Lung (tissue), 12 donors: ENCODE results near the gene MAD2L1BP. TPM values are rescaled to one million over a fixed set of nuclear protein-coding genes. Genes with fewer than 3 reads are reported as not detected.

ENCODE experiments used
- ATAC-seq: fragments of 200-7000 bp; cut with Tn5 transposase; one replicate; pipeline ENCODE4 v1.9.1; 2020; ENCODE audit warnings: moderate number of reproducible peaks; ENCODE audit not compliant: insufficient read depth, low FRiP score
- DNase-seq, 3 donors: peaks; one replicate each; pipeline ENCODE4 v3.0.0-alpha.2; 2013 to 2017
- H3K27ac ChIP-seq, 2 donors: one replicate each; pipeline ENCODE4 v1.5.1; 2013; ENCODE audit warnings: mild to moderate bottlenecking in 2 of 2, moderate library complexity in 2 of 2, control low read depth in 1 of 2, inconsistent platforms in 1 of 2, low read depth in 1 of 2, low read length in 1 of 2
- H3K27me3 ChIP-seq, 3 donors: one replicate each; pipeline ENCODE4 v1.5.1; 2013; ENCODE audit warnings: low read length in 2 of 3; ENCODE audit not compliant: control insufficient read depth in 3 of 3, insufficient read depth in 3 of 3
- H3K36me3 ChIP-seq, 4 donors: one replicate each; pipeline ENCODE4 v1.5.1; 2013; ENCODE audit warnings: low read length in 4 of 4, mild to moderate bottlenecking in 1 of 4, moderate library complexity in 1 of 4; ENCODE audit not compliant: control insufficient read depth in 4 of 4, insufficient read depth in 4 of 4
- H3K4me1 ChIP-seq, 5 donors: one replicate each; pipeline ENCODE4 v1.5.1; 2013; ENCODE audit warnings: low read length in 5 of 5, mild to moderate bottlenecking in 2 of 5, moderate library complexity in 1 of 5; ENCODE audit not compliant: control insufficient read depth in 5 of 5, insufficient read depth in 5 of 5
- H3K4me3 ChIP-seq: one replicate; pipeline ENCODE4 v1.5.1; 2013; ENCODE audit warnings: mild to moderate bottlenecking, control low read depth, moderate library complexity
- H3K9ac ChIP-seq, 2 donors: one replicate each; pipeline ENCODE4 v1.5.1; 2013; ENCODE audit warnings: low read length in 2 of 2, control low read depth in 1 of 2; ENCODE audit not compliant: insufficient read depth in 1 of 2
- H3K9me3 ChIP-seq, 4 donors: one replicate each; pipeline ENCODE4 v1.5.1; 2013; ENCODE audit warnings: low read length in 3 of 4, mild to moderate bottlenecking in 1 of 4, moderate library complexity in 1 of 4; ENCODE audit not compliant: control insufficient read depth in 4 of 4, insufficient read depth in 3 of 4
- WGBS, 2 donors: extraction: QIAGEN DNeasy Blood & Tissue Kit; methylation state at CpG; one replicate each; pipeline ENCODE4 v1.1.7; 2013; 5-methylcytosine and 5-hydroxymethylcytosine counted together
- polyA plus RNA-seq, 2 donors: library from polyadenylated mRNA; stranded (reverse); fragments of 200-250 nt; gene quantifications; one replicate each; pipeline ENCODE4 v1.2.1, GENCODE V29; 2013
- total RNA-seq, 2 donors: library from RNA; depleted of rRNA in 1 of 2; stranded (reverse); fragments of >200 nt in 1 of 2; gene quantifications; one replicate each; pipeline ENCODE4 v1.2.1, GENCODE V29; 2014 to 2021
- TF ChIP-seq, protein P1 (sequence below): IDR thresholded peaks from 2 replicates; pipeline ENCODE4 v1.5.1; 2012; ENCODE audit warnings: mild to moderate bottlenecking; ENCODE audit errors: control extremely low read depth, extremely low read depth
- donor health status: control.
- donor health status: control.
- donor health status: Bipolar disorder and iron deficiency.
- donor health status: healthy.
- donor health status: DM: yes; HTN: yes; CAD: no.

MAD2L1BP gene
- total and polyA plus RNA-seq, 4 donors, result 14.9 to 29.3 (median 18.8) TPM

DNA sequence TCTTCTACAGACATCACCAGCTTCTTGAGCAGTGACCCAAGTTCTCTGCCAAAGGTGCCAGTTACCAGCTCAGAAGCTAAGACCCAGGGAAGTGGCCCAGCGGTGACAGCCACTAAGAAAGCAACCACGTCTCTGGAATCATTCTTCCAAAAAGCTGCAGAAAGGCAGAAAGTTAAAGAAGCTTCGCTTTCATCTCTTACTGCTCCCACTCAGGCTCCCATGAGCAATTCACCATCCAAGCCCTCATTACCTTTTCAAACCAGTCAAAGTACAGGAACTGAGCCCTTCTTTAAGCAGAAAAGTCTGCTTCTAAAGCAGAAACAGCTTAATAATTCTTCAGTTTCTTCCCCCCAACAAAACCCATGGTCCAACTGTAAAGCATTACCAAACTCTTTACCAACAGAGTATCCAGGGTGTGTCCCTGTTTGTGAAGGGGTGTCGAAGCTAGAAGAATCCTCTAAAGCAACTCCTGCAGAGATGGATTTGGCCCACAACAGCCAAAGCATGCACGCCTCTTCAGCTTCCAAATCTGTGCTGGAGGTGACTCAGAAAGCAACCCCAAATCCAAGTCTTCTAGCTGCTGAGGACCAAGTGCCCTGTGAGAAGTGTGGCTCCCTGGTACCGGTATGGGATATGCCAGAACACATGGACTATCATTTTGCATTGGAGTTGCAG, 21.8 kb upstream of the MAD2L1BP start:
- no peak for DNase-seq
- 96% methylated on average over 6 of the region's 6 CpGs for WGBS, 2 donors

DNA sequence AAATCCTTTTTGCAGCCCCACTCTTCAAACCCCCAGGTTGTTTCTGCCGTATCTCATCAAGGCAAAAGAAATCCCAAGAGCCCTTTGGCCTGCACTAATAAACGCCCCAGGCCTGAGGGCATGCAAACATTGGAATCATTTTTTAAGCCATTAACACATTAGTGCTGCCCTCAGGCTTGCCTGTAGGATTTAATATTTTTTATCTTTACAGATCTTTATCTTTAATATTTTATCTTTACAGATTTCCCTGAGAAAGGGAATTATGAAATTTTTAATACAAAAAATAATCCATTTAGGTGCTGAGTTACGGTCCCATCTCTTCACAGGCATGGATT, 21.3 kb upstream of the MAD2L1BP start:
- no peaks in the 10 kb centered on the region for H3K9me3 ChIP-seq
- DNase-seq, result no peak
- H3K9ac ChIP-seq, result no peak overlapping the region
- TF ChIP-seq, protein P1, sequence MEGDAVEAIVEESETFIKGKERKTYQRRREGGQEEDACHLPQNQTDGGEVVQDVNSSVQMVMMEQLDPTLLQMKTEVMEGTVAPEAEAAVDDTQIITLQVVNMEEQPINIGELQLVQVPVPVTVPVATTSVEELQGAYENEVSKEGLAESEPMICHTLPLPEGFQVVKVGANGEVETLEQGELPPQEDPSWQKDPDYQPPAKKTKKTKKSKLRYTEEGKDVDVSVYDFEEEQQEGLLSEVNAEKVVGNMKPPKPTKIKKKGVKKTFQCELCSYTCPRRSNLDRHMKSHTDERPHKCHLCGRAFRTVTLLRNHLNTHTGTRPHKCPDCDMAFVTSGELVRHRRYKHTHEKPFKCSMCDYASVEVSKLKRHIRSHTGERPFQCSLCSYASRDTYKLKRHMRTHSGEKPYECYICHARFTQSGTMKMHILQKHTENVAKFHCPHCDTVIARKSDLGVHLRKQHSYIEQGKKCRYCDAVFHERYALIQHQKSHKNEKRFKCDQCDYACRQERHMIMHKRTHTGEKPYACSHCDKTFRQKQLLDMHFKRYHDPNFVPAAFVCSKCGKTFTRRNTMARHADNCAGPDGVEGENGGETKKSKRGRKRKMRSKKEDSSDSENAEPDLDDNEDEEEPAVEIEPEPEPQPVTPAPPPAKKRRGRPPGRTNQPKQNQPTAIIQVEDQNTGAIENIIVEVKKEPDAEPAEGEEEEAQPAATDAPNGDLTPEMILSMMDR, result no peak
- H3K4me3 ChIP-seq, result no peak overlapping the region
- no peak overlapping the region for H3K27ac ChIP-seq
- H3K36me3 ChIP-seq, result peaks cover 3 to 27% (median 16%) of the 10 kb centered on the region in 4 donors
- no peaks in the 10 kb centered on the region for H3K27me3 ChIP-seq
- WGBS, 2 donors, result 87 to 96% methylated on average over 3 of the region's 3 CpGs
- no peaks in the 10 kb centered on the region for H3K4me1 ChIP-seq
- ATAC-seq, result no peak

More for the DNA sequence above, 21.8 kb upstream of the MAD2L1BP start:
- Histone ChIP-seq H3K4me3 (no peak overlapping the region), H3K27me3 (no peaks in the 10 kb centered on the region), H3K9me3 (no peaks in the 10 kb centered on the region), H3K36me3 (peaks cover 3 to 30% (median 17%) of the 10 kb centered on the region in 4 donors), H3K4me1 (no peaks in the 10 kb centered on the region), H3K9ac (no peak overlapping the region), H3K27ac (no peak overlapping the region)
- no peak for ATAC-seq
- TF ChIP-seq, protein P1, result no peak

DNA sequence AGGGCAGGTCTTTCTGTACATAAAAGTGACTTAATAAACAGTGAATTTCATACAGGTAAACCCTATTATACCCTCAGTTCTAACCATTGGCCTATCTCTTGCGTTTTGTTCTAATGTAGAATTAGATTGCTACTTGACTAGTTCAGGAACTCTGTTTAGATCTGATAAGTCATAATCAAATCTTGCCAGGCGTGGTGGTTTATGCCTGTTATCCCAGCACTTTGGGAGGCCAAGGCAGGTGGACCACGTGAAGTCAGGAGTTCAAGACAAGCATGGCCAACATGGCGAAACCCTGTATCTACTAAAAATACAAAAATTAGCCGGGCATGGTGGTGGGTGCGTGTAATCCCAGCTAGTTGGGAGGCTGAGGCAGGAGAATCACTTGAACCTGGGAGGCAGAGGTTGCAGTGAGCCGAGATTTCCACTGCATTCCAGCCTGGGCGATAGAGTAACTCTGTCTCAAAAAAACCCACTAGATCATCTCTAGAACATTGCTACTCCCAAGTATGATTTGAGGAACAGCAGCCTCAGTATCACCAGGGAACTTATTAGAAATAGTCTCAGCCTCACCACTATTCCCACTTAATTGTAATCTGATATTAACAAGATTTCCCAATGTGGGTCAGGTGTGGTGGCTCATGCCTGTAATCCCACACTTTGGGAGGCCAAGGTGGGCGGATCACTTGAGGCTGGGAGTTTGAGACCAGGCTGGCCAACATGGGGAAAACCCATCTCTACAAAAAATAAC, 18.7 kb upstream of the MAD2L1BP start:
- WGBS, 2 donors, result 90 to 94% methylated on average over 9 of the region's 9 CpGs
- H3K4me1 ChIP-seq, result no peaks in the 10 kb centered on the region
- no peak for ATAC-seq
- H3K27ac ChIP-seq, result no peak overlapping the region
- no peaks in the 10 kb centered on the region for H3K9me3 ChIP-seq
- no peak overlapping the region for H3K4me3 ChIP-seq
- DNase-seq, result no peak
- no peak overlapping the region for H3K9ac ChIP-seq
- H3K36me3 ChIP-seq, result peaks cover 17 to 28% (median 26%) of the 10 kb centered on the region in 4 donors
- TF ChIP-seq, protein P1, result no peak
- no peaks in the 10 kb centered on the region for H3K27me3 ChIP-seq
